GM18907 (cell line): ENCODE results near the gene CAMKK1.

Experiments
- ATAC-seq: cut with Tn5 transposase; IDR thresholded peaks from one replicate; pipeline ENCODE4 v1.9.1; 2021; ENCODE audit warnings: mild to moderate bottlenecking, moderate library complexity; ENCODE audit not compliant: unreplicated experiment

Gene CAMKK1

GRCh38 chr17:3897731-3898130 lies 4.9 kb upstream of the CAMKK1 start:
- ATAC-seq: no peak

GRCh38 chr17:3896968-3897235 lies 4.0 kb upstream of the CAMKK1 start:
- no peak for ATAC-seq

- no peak for ATAC-seq
Observed at GRCh38 chr17:3896108-3896967, 3.5 kb upstream of the CAMKK1 start.

DNA sequence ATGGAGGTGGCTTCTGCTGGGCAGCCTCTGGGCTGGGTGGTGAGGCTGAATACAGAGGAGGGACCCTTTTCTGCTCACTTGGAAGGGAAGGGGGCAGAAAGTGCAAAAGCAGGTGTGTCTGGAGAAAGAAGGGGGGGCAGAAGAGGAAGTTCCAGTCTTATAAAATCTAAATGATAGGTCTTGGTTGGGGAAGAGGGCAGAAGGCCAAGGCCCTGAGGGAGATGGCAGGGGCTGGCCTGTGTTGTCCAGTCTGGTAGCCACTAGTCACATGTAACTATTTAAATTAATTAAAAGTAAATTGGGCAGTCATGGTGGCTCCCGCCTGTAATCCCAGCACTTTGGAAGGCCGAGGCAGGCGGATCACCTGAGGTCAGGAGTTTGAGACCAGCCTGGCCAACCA lies 2.5 kb upstream of the CAMKK1 start:
- ATAC-seq: no peak

GRCh38 chr17:3894911-3895343 lies 2.1 kb upstream of the CAMKK1 start:
- ATAC-seq: no peak

- ATAC-seq: no peak
Observed at GRCh38 chr17:3894188-3894587, 1.3 kb upstream of the CAMKK1 start.

DNA sequence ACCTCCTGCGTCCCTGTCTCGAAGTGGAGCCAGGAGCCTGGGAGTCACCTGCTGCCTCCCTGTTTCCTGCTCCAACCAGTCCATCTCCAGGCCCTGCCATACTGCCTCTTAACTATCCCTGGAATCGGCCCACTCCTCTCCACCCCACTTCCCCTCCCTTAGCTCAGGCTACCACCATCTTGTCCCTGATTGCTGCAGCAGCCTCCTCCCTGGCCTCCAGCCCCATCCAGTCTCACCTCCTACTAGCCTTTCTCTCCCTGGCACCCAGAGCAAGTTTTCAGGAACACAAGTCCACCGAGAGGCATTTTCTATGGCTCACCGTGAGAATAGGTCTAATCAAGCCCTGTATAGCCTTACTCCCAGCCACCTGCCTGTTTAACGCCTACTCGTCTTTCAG lies 865 bp upstream of the CAMKK1 start:
- ATAC-seq: no peak

DNA sequence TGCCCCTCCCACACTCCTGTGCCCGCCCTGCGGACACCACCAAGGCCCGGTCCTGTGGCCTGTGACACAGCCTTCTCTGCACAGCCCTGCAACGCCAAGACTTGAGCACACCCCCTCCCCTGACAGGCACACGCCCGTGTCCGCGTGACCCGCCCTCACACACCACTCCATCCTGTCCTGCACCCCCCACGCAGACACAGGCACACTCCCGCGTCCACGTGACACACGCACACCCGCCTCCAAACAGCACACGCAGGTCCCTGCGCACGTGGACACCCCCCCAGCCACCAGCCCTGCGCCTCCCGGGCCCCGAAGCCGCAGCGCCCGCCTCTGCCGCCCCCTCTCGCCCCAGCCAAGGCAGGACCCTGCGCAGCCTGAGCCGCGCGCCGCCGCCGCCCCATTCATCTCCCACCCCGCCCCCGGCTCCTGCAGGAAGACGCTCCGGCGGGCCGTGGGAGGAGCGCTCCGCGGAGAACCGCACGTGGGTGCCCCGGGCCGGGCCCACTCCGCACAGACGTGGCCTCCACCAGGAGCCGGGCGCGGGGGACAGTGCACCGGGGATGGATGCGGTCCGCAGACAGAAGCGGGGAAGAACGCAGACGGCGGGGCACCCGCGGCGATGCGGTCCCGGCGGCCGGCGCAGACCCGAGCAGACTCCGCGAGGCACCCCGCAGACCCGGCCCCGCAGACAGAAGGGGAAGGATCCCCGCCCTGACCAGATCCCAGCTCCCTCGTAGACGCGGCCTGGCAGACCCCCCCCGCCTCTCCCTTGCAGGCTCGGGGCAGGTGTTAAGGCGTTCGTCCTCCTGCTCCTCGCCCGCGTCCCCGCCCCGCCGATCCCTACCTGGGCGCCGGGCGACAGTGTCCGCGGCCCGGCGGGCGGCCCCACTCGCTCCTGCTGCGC lies 506 bp downstream of the CAMKK1 start:
- ATAC-seq: peak; percentile 16

- no peak for ATAC-seq
Observed at GRCh38 chr17:3891626-3892094, 1.2 kb downstream of the CAMKK1 start.

DNA sequence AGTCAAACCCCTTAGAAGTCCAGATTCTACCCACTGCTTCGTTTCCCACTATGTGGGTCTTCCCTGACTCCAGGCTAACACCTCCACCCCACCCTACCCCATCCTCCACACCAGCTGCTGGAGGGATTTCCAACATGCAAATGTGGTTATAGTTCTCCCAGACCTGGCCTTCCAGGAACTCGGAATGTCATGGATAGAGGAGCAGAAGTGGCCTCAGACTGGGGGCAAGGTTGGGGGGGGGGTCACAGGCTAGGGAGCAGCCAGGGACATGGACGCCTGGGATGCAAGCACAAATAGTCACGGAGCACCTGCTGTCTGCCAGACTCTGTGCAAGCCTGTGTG lies 2.0 kb downstream of the CAMKK1 start:
- no peak for ATAC-seq

- no peak for ATAC-seq
Observed at GRCh38 chr17:3890082-3890877, 2.6 kb downstream of the CAMKK1 start.

- ATAC-seq: no peak
Observed at GRCh38 chr17:3889325-3890012, 3.4 kb downstream of the CAMKK1 start.

DNA sequence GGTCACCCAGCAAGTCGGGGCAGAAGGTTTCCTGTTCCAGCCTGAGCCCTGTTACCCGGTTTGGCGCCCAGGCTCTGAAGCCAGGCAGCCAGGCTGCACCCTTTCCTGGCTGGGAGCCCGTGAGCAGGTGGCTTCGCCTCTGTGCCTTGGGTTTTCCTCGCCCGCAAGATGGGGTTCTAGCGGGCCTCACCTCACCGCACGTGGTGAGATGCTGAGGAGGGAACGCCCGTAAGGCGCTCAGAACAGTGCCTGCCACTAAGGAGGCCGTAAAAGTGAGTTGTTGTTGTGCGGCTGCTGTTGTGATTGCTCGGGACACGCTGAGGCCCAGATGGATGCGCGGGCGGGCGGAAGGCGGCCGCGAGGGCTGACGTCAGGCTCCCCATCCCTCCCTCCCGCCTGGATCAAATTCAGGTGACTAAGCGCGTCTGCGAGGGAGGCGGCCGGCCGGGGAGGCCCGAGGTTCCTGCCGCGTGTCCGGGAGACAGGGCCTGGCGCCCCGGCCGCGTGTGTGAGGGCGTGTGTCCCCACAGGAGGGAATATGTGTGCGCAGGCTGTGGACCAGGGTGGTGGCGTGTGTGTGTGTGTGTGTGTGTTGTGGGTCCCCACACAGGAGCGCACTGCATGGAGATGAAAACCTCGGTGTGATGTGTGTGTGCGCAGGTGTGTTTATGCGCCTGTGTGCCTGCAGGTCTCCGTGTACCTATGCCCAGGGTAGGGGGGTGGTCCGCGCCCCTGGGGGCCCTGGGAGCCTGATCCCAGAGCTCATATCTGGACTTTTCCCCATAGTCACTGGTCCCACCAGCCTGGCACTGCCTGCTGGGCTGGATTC lies 4.3 kb downstream of the CAMKK1 start:
- no peak for ATAC-seq

GRCh38 chr17:3887804-3888203 lies 5.0 kb downstream of the CAMKK1 start:
- ATAC-seq: no peak

- no peak for ATAC-seq
Observed at GRCh38 chr17:3887394-3887793, 5.5 kb downstream of the CAMKK1 start.

DNA sequence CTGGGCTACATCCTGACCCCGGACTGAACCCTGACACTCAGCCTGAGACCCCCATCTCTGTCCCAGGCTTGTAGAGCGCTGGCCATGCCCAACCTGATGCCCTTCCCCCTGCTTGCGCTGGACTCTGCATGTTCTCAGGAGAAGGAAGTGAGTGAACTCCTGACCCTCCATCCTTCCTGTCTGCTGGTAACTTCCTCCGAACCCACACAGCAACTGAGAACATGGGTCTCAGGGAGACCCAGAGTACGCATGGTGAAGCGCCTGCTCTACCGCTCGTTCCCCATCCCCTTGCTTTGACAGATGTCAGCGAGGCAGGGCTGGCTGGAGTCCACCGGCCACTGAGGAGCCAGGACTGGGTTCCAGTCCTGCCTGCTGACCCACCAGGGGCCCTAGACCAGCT lies 6.1 kb downstream of the CAMKK1 start:
- no peak for ATAC-seq

DNA sequence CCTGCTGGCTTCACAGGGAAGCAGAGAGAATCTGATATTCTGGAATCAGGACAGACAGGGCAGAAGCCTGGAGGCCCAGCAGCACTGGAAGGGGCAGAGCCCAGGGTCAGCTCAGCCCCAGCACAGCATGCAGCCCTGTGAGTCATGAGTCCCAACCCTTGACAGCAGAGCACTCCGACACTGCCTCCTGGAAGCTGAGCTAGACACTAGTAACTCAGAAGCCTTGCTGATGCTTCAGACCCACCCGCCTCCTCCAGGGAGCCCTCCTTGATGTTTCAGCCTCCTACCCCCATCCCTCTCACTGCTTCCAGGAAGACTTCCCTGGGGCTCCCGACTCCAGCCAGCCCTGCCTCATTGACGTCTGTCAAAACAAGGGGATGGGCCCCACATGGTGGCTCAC lies 6.9 kb downstream of the CAMKK1 start:
- ATAC-seq: no peak

GRCh38 chr17:3885271-3885670 lies 7.6 kb downstream of the CAMKK1 start:
- ATAC-seq: no peak

GRCh38 chr17:3884188-3884587 lies 8.7 kb downstream of the CAMKK1 start:
- no peak for ATAC-seq

GRCh38 chr17:3882276-3882675 lies 10.6 kb downstream of the CAMKK1 start:
- ATAC-seq: no peak
